BLaER1 treated with 17β-estradiol and CSF1 and Interleukin-3, amounts not matched to agents 10 nM and 100 nM (cell line): ENCODE data around the gene CMTM6.
"Not testable (repeated sequence)": the region's sequence is repeated elsewhere in the genome, so short reads cannot be mapped to it uniquely, and the experiment has no call there.

Experiments
- H3K27ac ChIP-seq, 11 experiments: shearing (Covaris generic); formaldehyde crosslinking; 2 replicates each; pipeline ENCODE4 v1.8.1; 2022
- H3K27me3 ChIP-seq, 11 experiments: shearing (Covaris generic); formaldehyde crosslinking; 2 replicates each; pipeline ENCODE4 v1.8.1; 2022
- H3K36me3 ChIP-seq, 11 experiments: shearing (Covaris generic); formaldehyde crosslinking; 2 replicates each; pipeline ENCODE4 v1.8.1; 2022
- H3K4me1 ChIP-seq, 10 experiments: shearing (Covaris generic); formaldehyde crosslinking; 2 replicates each; pipeline ENCODE4 v1.8.1; 2022
- H3K4me2 ChIP-seq, 11 experiments: shearing (Covaris generic); formaldehyde crosslinking; 2 replicates each; pipeline ENCODE4 v1.8.1; 2022
- H3K4me3 ChIP-seq, 10 experiments: shearing (Covaris generic); formaldehyde crosslinking; 2 replicates each; pipeline ENCODE4 v1.8.1; 2022
- H3K9ac ChIP-seq, 11 experiments: shearing (Covaris generic); formaldehyde crosslinking; 2 replicates each; pipeline ENCODE4 v1.8.1; 2022
- H3K9me3 ChIP-seq, 11 experiments: shearing (Covaris generic); formaldehyde crosslinking; replicated peaks in 1 of 11; 2 replicates each; pipeline ENCODE4 v1.8.1; 2022
- H4K20me1 ChIP-seq, 11 experiments: shearing (Covaris generic); formaldehyde crosslinking; 2 replicates each; pipeline ENCODE4 v1.8.1; 2022
- Cebpa-rat ChIP-seq, 11 experiments: shearing (Covaris generic); IDR thresholded peaks; 2 replicates each; pipeline ENCODE4 v1.8.1; 2022

CMTM6 gene

GRCh38 chr3:32483772-32484171 is 18.9 kb downstream of the CMTM6 start:
- Histone ChIP-seq H3K9ac (no peak overlapping the region), H3K27ac (peak overlapping the region in 4 of 11 experiments; percentile 23 to 79 (median 53); a peak in 5 of 22 replicates), H3K4me2 (peak overlapping the region in 3 of 11 experiments; percentile 10 to 80 (median 41); a peak in 5 of 22 replicates), H3K36me3 (peaks cover 80 to 94% (median 83%) of the 10 kb centered on the region in 11 experiments), H3K27me3 (no peaks in the 10 kb centered on the region), H3K4me3 (no peak overlapping the region), H3K9me3 (peaks cover 0 to 3% (median 0%) of the 10 kb centered on the region in 11 experiments; a peak in 1 of 22 replicates), H3K4me1 (peaks cover 0 to 62% (median 9%) of the 10 kb centered on the region in 10 experiments; a peak in 15 of 20 replicates), H4K20me1 (peaks cover 0 to 10% (median 0%) of the 10 kb centered on the region in 11 experiments; a peak in 5 of 22 replicates)
- TF ChIP-seq Cebpa-rat (IDR thresholded peaks at IDR 0.05), result no peak

- Histone ChIP-seq H3K36me3 (peaks cover 75 to 94% (median 82%) of the 10 kb centered on the region in 11 experiments), H3K9ac (no peak overlapping the region), H3K4me1 (peaks cover 0 to 73% (median 9%) of the 10 kb centered on the region in 10 experiments; a peak in 15 of 20 replicates), H3K27ac (no peak overlapping the region), H3K4me3 (no peak overlapping the region), H4K20me1 (peaks cover 0 to 10% (median 0%) of the 10 kb centered on the region in 11 experiments; a peak in 4 of 22 replicates), H3K4me2 (no peak overlapping the region), H3K9me3 (peaks cover 0 to 3% (median 0%) of the 10 kb centered on the region in 11 experiments; a peak in 3 of 22 replicates), H3K27me3 (no peaks in the 10 kb centered on the region)
- TF ChIP-seq Cebpa-rat (IDR thresholded peaks at IDR 0.05), result no peak
These were observed 20.0 kb downstream of the CMTM6 start for GRCh38 chr3:32482693-32483092.

DNA sequence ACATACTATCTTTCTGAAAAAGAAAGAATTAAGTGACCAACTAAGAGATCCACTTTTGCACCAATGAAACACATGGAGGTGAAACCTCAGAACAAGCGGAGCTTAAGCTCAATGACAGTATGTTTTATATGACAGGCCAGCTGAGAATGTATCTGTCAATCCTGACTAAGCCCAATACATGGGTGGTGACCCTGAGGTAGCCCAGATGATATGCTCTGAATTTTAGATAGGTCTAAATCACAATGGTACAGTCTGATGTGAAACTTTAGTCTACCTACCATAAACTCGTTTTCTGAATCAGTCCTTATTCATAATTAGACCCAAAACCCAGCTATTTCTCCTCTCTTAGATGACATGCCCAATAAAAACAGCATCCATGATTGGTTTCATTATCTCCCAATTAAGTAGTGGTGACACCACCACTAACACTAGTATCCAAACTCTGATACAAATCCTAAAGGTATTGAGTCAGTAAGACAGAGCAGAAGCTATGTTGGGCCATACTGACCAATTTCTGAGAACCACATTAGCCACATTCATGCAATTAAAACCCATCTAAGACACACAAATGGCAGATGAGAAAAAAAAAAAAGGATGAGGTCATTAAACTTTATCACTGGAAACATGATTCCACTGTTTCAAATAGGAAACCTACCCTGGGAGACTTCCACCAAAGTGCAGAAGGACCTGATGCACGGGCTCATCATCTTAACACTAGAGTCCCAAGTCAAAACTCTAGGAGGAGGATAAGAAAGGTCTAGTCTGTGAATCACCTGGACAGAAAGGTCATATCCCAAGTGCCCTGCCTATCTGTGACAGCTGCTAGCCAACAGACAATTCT is 20.6 kb downstream of the CMTM6 start:
- Histone ChIP-seq H3K9me3 (peaks cover 0 to 3% (median 0%) of the 10 kb centered on the region in 11 experiments; a peak in 4 of 22 replicates), H4K20me1 (peaks cover 0 to 10% (median 0%) of the 10 kb centered on the region in 11 experiments; a peak in 3 of 22 replicates), H3K9ac (no peak overlapping the region), H3K27ac (no peak overlapping the region), H3K4me3 (no peak overlapping the region), H3K27me3 (no peaks in the 10 kb centered on the region), H3K4me2 (no peak overlapping the region), H3K36me3 (peaks cover 69 to 94% (median 79%) of the 10 kb centered on the region in 11 experiments), H3K4me1 (peaks cover 0 to 80% (median 9%) of the 10 kb centered on the region in 10 experiments; a peak in 15 of 20 replicates)
- TF ChIP-seq Cebpa-rat (IDR thresholded peaks at IDR 0.05), result no peak

- Histone ChIP-seq H3K9ac (no peak overlapping the region), H3K4me2 (0 out of 22 replicates have a peak overlapping the region, but pooled peaks of 2 of the 11 experiments have one; percentile 15 to 21), H3K4me3 (no peak overlapping the region), H3K27me3 (no peaks in the 10 kb centered on the region), H3K36me3 (peaks cover 55 to 94% (median 78%) of the 10 kb centered on the region in 11 experiments), H3K27ac (no peak overlapping the region), H3K4me1 (peaks cover 0 to 83% (median 9%) of the 10 kb centered on the region in 10 experiments; a peak in 15 of 20 replicates), H3K9me3 (no peaks in the 10 kb centered on the region; a peak in 3 of 22 replicates), H4K20me1 (peaks cover 0 to 10% (median 0%) of the 10 kb centered on the region in 11 experiments; a peak in 3 of 22 replicates)
- no peak for TF ChIP-seq Cebpa-rat (IDR thresholded peaks at IDR 0.05)
These were observed 22.0 kb downstream of the CMTM6 start for GRCh38 chr3:32480604-32481003.

DNA sequence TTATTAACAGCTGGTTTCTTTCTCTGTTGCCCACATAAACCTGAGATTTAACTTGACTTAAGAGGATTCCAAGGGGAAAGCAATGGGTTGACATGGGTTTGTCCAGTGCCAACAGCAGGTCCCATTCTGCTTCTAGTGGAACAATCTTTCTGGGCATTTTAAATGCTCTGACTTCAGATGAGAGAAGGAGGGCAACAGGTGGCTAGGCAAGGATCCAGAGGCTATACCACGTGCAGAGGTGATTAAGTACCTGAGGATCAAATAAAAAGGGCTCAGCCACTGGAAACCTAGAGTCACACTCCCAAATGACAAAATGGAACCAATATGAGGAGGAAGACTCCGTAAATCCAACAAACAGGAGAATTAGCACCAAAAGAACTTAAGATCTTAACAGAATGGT is 28.5 kb downstream of the CMTM6 start:
- H3K4me1 ChIP-seq, result peaks cover 24 to 82% (median 35%) of the 10 kb centered on the region in 10 experiments
- no peak overlapping the region for H3K27ac ChIP-seq
- H4K20me1 ChIP-seq, result peaks cover 0 to 38% (median 14%) of the 10 kb centered on the region in 11 experiments; a peak in 16 of 22 replicates
- H3K27me3 ChIP-seq, result no peaks in the 10 kb centered on the region
- H3K4me3 ChIP-seq, result no peak overlapping the region
- peaks cover 0 to 19% (median 12%) of the 10 kb centered on the region in 11 experiments; a peak in 10 of 22 replicates for H3K9me3 ChIP-seq
- peaks cover 52 to 100% (median 76%) of the 10 kb centered on the region in 11 experiments for H3K36me3 ChIP-seq
- H3K9ac ChIP-seq, result no peak overlapping the region
- TF ChIP-seq Cebpa-rat (IDR thresholded peaks at IDR 0.05), result no peak
- peak overlapping the region in 2 of 11 experiments; percentile 66 to 77; a peak in 2 of 22 replicates for H3K4me2 ChIP-seq

DNA sequence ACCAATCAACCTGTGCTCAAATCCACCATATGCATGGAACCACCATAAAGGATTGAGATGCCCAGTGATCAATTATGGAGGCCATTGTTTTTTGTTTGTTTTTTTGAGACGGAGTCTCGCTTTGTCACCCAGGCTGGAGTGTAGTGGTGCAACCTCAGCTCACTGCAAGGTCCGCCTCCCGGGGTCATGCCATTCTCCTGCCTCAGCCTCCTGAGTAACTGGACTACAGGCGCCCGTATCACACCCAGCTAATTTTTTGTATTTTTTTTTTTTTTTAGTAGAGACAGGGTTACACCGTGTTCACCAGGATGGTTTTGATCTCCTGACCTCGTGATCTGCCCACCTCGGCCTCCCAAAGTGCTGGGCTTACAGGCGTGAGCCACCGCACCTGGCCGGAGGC is 30.5 kb downstream of the CMTM6 start:
- H3K27ac ChIP-seq, H3K4me3 ChIP-seq, H3K9ac ChIP-seq, H3K27me3 ChIP-seq: not testable (repeated sequence)
- Histone ChIP-seq H3K9me3 (peaks cover 0 to 19% (median 12%) of the 10 kb centered on the region in 11 experiments; a peak in 10 of 22 replicates), H3K36me3 (peaks cover 44 to 87% (median 67%) of the 10 kb centered on the region in 11 experiments), H3K4me2 (peak overlapping the region in 3 of 11 experiments; percentile 66 to 77 (median 67); a peak in 4 of 22 replicates), H3K4me1 (peaks cover 45 to 81% (median 56%) of the 10 kb centered on the region in 10 experiments), H4K20me1 (peaks cover 4 to 51% (median 34%) of the 10 kb centered on the region in 11 experiments; a peak in 20 of 22 replicates)

- Histone ChIP-seq H3K9me3 (peaks cover 0 to 19% (median 12%) of the 10 kb centered on the region in 11 experiments; a peak in 9 of 22 replicates), H4K20me1 (peaks cover 4 to 55% (median 38%) of the 10 kb centered on the region in 11 experiments; a peak in 20 of 22 replicates), H3K4me3 (no peak overlapping the region), H3K9ac (no peak overlapping the region), H3K27me3 (no peaks in the 10 kb centered on the region), H3K4me2 (peak overlapping the region; percentile 8 to 95 (median 54); a peak in 21 of 22 replicates), H3K36me3 (peaks cover 40 to 78% (median 58%) of the 10 kb centered on the region in 11 experiments), H3K4me1 (peaks cover 52 to 78% (median 62%) of the 10 kb centered on the region in 10 experiments), H3K27ac (peak overlapping the region in 3 of 11 experiments; percentile 8 to 20 (median 16); a peak in 2 of 22 replicates)
- no peak for TF ChIP-seq Cebpa-rat (IDR thresholded peaks at IDR 0.05)
These were observed 31.4 kb downstream of the CMTM6 start for GRCh38 chr3:32471246-32471645.

- Histone ChIP-seq H3K4me3 (no peak overlapping the region), H3K4me2 (peak overlapping the region in 10 of 11 experiments; percentile 29 to 95 (median 84); a peak in 17 of 22 replicates), H3K27ac (no peak overlapping the region), H4K20me1 (peaks cover 4 to 55% (median 38%) of the 10 kb centered on the region in 11 experiments; a peak in 20 of 22 replicates), H3K36me3 (peaks cover 38 to 70% (median 50%) of the 10 kb centered on the region in 11 experiments), H3K27me3 (no peaks in the 10 kb centered on the region), H3K9ac (no peak overlapping the region), H3K4me1 (peaks cover 52 to 77% (median 62%) of the 10 kb centered on the region in 10 experiments), H3K9me3 (peaks cover 0 to 19% (median 12%) of the 10 kb centered on the region in 11 experiments; a peak in 9 of 22 replicates)
- TF ChIP-seq Cebpa-rat (IDR thresholded peaks at IDR 0.05), result no peak
These were observed 32.3 kb downstream of the CMTM6 start for GRCh38 chr3:32470362-32470761.
